GM11168 (cell line): ENCODE data around the gene STK33.

Experiments used
- in situ Hi-C: fragments of 300-500 bp; cut with MboI; formaldehyde crosslinking; loops from one replicate; pipeline ENCODE4 v1.12.0; 2022; ENCODE audit warnings: low sequenced_read_pairs; ENCODE audit not compliant: unreplicated experiment

The STK33 gene

DNA sequence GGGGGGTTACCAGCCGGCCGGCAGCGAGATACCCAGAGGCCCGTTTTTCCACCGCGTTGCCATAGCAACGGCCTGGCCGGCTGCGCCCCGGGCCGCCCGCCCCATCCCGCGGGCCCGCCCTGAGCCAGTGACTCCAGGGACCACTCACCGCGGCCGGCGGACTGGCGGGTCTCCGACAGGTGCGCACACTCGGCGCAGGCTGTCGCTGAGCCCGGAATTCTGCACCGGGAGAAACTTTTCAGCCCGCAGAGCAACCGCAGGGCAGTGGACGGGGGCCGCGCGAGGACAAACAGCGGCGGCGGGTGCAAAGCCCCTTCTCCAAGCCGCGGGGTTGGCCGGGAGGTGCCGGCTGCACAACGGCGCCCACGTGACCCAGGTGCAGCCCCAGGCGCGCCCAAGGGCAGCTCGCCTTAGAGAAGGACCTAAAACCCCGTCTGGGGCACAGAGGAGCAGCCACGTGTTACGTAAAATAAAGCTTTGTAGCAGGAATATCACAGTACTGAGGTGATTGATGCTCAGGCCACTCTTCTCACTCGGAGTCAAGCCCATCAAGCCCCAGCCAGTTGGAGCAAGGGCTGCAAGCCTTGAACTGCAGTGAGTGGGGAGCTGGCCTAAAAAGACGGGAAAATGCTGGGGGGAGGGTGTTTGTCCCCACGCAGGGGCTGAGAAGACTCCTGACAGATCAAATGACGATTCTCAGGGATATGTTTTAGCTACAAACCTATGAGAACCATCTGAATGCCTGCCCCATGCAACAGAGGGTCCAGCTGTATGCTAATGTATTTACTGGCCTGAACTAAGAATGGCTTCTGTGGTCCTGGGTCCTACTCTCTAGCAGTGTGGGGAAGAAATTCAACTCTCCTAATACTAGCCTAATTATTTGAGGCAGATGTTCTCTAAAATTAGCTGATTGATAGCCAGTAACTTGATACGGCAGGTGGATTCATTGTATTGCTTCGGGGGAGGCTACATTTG, at the start of gene STK33:
Gene STK33 (minus strand): TSS at position 294 of the 975 bp plus-strand sequence. CDS start 119,323 bp downstream, outside the sequence.
- in situ Hi-C loops = no loop called here

GRCh38 chr11:8642196-8642841, 48.3 kb upstream of the STK33 start:
- in situ Hi-C loops = no loop called here

DNA sequence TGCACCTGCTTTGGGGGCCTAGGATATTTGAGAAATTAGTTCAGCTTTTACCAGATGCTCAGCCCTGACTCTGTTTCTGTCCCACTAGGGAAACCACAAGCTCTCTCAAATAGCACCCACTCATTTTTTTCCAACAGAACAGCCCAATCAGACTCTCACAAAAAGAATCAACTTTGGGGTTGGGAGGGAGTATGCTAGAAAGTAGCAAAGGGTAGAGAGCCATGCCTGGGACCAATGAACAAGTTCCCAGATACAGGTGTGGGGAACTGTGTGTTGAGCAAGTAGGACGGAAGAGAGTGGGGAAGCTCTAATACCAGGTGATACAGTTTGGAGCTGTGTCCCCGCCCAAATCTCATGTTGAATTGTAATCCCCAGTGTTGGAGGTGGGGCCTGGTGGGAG, 47.3 kb upstream of the STK33 start:
- in situ Hi-C loops = no loop called here

GRCh38 chr11:8640267-8640906, 46.4 kb upstream of the STK33 start:
- in situ Hi-C loops = no loop called here

- in situ Hi-C loops = no loop called here
These were observed 45.6 kb upstream of the STK33 start for GRCh38 chr11:8639655-8640054.

GRCh38 chr11:8638300-8638699, 44.3 kb upstream of the STK33 start:
- in situ Hi-C loops = no loop called here

DNA sequence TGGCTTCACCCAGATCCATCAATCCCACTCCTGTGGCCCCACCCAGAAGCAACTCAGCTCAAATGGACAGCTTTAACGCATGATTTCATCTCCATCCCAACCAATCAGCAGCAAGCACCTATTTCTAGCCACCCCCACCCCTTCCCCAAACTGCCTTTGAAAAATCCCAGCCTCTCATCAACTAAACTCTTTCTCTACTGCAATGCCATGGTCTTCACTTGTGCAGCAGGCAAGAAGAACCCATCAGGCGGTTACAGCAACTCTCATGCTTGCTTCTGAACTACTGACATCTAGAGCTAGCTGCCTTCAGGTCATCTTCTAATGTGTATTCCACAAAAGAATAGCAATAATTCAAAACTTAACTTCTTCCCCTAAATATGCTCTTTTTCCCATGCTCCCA, 42.1 kb upstream of the STK33 start:
- in situ Hi-C loops = no loop called here

GRCh38 chr11:8634498-8634897, 40.5 kb upstream of the STK33 start:
- in situ Hi-C loops = no loop called here

DNA sequence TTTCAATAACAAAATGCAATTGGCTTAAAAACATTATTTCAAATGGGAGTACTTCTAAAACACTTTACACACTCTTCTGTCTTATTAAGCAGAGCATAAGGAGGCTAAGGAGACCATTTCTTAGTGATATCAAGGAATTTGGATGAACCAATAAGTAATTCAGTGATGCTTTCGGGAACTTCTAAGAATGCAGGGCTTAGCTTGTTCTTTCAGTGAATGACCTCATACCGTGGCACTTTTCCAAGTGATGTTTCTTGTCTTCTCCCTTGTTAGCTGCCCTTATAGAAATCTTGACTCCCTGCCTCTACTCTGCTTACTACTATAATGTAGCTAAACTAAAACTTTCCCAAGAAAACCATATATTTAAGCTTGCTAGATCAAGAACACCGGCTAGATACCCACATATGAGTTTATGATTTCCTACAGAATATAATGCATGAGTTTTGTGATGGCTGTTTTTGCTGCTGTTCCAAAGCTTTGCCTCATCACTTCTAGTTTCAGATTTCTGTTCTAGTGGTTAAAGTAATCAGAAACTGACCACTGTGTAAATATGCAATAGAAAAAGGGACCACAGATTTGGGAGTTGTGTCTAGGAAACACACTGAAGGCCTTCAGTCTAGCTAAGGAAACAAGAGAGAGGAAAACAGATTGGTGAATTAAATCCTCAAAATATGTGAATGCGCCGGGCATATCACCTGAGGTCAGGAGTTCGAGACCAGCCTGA, 37.5 kb upstream of the STK33 start:
- in situ Hi-C loops = no loop called here

DNA sequence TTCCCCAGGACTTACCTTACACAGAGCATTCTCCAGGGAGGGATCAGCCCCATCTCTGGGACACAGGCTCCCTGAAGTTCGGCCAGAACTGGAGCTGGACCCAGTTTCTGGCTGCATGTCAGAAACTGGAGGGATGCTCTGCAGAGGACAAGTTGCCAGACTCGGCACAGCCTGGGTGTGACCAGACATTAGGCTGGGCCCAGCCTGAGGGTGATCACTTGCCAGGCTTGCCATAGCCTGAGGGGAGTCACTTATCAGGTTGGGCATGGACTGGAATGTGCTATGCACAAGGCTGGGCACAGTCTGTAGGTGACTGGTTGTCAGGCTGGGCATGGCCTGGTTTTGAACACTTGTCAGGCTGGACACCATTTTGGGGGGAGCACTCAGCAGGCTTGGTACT, 30.7 kb upstream of the STK33 start:
- in situ Hi-C loops = no loop called here

GRCh38 chr11:8621147-8621546, 27.1 kb upstream of the STK33 start:
- in situ Hi-C loops = no loop called here

DNA sequence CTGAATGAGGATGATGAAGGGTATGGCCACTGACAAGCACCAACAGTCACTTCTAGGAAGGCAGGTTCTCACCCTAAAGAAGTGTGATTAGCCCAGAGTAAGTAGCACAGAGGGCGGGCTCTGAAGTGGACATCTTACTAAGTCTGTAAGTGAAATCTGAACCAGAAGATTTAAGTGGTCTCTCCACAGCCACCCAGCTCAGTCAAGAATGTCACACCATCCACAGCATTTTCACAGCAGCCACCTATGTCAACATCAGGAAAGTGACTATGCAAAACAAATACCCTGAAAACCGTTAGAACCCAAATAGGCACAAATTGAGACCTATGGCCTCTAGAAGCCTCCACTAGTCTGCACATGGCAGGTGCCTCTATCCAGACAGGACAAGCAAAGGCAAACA, 23.0 kb upstream of the STK33 start:
- in situ Hi-C loops = no loop called here

DNA sequence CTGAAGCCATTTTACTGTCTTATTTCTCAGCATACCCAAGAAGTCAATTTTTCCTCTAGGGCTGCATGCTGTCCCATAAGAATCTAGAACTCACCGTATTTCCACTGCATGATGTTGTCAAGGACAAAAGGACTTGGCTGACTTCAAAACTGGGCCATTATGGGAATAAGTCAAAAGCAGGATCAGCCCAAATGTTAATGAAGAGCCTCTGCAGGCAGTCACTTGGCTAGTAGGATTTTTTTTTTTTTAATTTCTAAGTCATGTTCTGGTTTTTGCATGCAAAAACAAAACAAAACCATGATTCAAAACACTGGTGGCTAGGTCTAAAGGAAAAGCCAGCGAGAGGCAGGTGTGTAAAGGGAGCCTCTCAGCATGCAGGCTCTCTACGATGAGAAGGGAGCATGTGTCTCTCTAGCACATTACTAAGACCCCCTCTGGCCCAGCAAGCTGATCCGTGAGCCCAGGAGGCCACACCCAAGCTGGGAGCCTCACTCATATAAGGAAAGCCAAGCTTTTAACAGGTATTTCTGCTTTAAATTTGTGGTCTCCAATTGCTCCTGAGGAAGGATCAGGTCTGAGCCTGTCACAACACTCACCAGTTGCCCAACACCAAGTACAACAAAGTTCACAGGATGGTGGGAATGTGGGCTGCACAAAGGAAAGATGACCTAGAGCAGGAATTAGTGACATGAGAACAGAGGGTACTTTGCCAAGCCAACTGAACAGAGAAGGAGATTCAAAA, 21.4 kb upstream of the STK33 start:
- in situ Hi-C loops = no loop called here

GRCh38 chr11:8614497-8614896, 20.5 kb upstream of the STK33 start:
- in situ Hi-C loops = no loop called here

DNA sequence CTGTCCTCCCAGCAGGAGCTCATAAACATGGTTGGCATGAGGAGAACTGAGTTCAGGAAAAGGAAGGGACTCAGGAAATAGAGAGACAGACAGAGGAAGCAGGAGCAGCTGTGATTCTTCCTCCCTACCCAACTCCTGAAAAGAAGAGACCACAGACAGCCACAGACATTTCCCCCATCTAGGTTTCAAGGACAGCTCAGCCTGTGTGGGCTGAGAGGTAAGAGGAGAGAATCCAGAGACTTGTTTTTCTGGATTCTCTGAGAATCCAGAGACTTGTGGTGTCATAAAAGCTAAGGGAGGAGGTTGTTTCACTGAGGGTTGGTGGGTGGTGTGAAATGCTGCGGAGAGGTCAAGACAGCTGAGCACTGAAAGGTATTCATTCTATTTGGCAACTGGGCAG, 19.0 kb upstream of the STK33 start:
- in situ Hi-C loops = no loop called here

DNA sequence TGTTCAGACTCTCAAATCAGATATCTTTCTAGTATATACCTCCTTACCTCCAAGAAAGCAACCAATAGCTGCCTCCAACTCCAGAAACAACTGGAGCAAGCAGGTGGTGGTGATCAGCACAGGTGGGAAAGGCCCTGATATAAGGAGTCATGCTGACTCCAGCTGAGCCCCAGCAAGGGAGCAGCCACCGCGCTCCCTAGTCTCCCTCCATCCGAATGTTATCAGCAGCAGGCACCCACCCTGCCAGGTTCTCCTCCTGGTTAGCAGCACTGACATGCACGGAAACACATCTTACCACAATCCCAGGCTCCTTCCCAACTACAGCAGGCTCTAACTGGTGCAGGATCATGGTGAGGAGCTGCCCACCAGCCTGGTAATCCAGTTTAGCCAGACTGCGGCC, 18.5 kb upstream of the STK33 start:
- in situ Hi-C loops = no loop called here

GRCh38 chr11:8610532-8611116, 16.6 kb upstream of the STK33 start:
- in situ Hi-C loops = no loop called here

GRCh38 chr11:8608652-8609051, 14.6 kb upstream of the STK33 start:
- in situ Hi-C loops = no loop called here

GRCh38 chr11:8605971-8606563, 12.0 kb upstream of the STK33 start:
- in situ Hi-C loops = no loop called here
